ENCODE measurements around the gene PLK2. TPM values are rescaled to one million over a fixed set of nuclear protein-coding genes. Genes with fewer than 3 reads are reported as not detected.

Gene PLK2
- total RNA-seq, 1 donor from 2014 or later, result 72.3 TPM

DNA sequence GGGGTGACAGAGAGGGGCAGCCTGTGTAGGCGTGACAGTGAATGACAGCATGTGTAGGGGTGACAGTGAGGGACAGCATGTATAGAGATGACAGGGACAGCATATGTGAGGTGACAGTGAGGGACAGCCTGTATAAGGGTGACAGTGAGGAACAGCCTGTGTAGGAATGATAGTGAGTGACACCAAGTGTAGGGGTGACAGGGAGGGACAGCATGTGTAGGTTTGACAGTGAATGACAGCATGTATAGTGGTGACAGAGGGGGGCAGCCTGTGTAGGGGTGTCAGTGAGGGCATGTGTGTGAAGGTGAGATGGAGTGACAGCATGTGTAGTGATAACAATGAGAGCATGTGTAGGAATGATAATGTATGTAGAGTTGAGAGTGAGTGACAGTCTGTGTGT, 22.6 kb upstream of the PLK2 start:
- ATAC-seq (no peak), DNase-seq (no peak)
- intact Hi-C loops (cut with micrococcal nuclease), result no loop called here

DNA sequence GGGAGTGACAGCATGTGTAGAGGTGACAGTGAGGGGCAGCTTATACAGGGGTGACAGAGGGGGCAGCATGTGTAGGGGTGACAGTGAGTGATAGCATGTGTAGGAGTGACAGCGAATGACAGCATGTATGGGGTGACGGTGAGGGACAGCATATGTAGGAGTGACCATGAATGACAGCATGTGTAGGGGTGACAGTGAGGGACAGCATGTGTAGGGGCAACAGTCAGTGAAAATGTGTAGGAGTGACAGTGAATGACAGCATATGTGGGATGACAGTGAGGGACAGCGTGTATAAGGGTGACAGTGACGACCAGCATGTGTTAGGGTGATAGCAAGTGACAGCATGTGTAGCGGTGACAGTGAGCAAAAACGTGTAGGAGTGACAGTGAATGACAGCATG, 21.9 kb upstream of the PLK2 start:
- ATAC-seq (no peak), DNase-seq (no peak)
- intact Hi-C loops (cut with micrococcal nuclease), result no loop called here

DNA sequence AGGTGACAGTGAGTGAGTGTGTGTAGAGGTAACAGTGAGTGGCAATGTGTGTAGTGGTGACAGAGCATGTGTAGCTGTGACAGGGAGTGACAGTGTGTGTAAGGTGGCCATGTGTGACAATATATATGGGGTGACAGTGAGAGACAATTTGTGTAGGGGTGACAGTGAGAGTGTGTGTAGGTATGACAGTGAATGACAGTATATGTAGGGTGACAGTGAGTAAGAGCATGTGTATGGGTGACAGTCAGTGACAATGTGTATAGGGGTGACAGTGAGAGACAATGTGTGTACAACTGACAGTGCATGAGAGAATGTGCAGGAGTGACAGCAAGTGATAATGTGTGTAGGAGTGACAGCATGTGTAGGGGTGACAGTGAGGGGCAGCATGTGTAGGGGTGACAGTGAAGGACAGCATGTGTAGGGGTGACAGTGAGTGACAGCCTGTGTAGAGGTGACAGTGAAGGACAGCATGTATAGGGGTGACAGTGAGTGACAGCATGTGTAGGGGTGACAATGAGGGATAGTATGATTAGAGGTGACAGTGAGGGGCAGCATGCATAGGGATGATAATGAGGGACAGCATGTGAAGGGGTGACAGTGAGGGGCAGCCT, 21.3 kb upstream of the PLK2 start:
- no peak for DNase-seq
- intact Hi-C loops (cut with micrococcal nuclease), result no loop called here
- no peak for ATAC-seq

DNA sequence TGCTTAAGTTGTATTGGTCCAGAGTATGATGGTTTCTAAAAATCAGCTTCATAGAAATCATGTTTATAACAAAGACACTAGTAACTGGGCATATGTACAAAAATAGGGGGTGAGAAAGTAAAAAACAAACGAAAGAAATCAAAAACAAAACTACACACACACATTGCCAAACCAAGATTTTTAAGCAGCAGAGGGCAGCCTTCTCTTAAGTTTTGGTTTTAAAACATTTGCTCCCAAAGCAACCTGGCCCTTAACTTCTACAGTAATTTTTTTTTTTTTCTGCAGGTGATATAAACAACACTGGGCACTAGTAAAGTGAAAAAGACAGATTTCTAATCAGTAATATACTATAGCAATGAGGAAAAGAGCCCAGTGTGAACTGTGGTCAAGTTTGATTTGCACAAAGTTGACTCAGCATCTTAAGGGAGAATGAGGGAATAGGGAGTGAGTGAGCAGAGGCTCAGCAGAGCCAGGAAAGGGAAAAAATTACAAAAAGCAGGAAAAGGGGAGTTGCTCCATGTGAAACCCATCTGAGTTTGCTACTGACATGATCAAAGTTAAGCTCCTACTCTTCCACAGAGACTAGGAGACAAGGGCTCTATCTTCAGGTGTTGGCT, 18.0 kb upstream of the PLK2 start:
- ATAC-seq (no peak), DNase-seq (no peak)
- intact Hi-C loops (cut with micrococcal nuclease), result no loop called here

DNA sequence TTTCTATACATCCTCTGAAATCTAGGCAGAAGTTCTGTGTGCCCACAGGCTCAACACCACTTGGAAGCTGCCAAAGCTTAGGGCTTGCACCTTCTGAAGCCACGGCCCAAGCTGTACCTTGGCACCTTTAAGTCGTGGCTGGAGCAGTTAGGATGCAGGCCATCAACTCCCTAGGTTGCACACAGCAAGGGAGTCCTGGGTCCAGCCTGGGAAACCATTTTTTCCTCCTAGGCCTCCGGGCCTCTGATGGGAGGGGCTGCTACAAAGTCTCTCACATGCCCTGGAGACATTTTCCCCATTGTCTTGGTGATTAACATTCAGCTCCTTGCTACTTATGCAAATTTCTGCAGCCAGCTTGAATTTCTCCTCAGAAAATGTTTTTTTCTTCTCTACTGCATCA, 15.5 kb upstream of the PLK2 start:
- intact Hi-C loops (cut with micrococcal nuclease), result no loop called here
- DNase-seq, result no peak
- no peak for ATAC-seq

DNA sequence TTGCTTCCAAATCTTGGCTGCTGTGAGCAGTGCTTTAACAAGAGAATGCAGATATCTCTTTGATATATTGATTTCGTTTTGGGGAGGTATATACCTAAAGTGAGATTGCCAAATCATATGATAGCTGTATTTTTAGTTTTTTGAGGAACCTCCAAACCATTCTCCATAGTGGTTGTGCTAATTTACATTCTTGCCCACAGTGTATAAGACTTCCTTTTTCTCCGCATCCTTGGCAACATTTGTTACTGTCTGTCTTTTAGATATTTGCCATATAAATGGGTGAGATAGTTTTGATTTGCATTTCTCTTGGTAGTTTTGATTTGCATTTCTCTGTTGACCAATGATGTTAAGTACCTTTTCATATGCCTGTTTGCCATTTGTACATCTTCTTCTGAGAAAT, 10.0 kb upstream of the PLK2 start:
- ATAC-seq, result no peak
- intact Hi-C loops (cut with micrococcal nuclease), result no loop called here
- DNase-seq, result no peak

DNA sequence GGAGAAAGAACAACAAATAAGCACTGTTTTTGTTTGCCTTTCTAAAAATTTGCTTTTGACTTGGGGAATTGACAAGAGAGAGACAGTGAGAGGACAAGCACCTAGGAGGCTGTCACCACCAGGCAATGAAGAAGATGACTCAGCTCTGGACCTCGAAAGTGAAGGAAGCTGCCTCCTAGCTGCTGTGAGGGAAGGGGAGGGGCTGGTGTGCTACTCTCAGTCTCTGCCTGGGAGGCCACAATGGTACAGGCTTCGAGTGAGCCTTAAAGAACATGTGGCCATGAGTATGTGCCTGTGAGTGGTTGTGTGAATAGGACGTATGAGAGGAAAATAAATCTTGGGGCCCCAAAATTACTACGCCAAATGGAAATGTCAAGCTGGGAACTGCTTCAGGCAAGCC, 7.1 kb upstream of the PLK2 start:
- ATAC-seq, result no peak
- intact Hi-C loops (cut with micrococcal nuclease), result no loop called here
- no peak for DNase-seq

DNA sequence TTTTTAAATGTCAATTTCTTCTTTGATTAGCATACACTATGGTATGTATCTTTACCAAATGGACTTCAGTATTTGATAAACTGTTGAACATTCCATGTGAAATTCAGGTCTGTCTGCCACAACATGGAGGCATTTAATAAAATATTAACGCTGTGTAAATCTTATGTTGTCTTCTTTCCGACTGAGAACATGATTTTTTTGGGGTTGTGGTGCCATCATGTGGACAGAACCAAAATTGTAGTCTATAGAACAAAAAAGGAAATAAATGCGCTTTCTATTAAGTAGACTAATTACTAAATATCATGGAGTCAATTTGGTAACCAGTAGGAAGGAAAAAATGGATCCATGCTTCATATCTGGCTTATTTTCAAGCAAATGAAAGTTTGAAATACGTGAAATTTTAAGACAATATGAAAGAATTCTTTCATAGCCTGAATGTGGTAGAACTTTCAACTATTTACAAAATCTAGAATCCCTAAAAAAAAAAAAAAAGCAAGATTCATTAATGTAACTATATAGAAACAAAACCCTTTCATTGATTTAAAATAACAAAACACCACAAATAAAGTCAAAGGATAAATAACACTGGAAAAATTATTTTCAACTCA, 2.8 kb upstream of the PLK2 start:
- DNase-seq (no peak), ATAC-seq (no peak)
- intact Hi-C loops (cut with micrococcal nuclease), result loop anchor here (5.0 kb wide), 4 partner anchors 575 to 1165 kb away; no protein-coding TSS in a partner anchor

DNA sequence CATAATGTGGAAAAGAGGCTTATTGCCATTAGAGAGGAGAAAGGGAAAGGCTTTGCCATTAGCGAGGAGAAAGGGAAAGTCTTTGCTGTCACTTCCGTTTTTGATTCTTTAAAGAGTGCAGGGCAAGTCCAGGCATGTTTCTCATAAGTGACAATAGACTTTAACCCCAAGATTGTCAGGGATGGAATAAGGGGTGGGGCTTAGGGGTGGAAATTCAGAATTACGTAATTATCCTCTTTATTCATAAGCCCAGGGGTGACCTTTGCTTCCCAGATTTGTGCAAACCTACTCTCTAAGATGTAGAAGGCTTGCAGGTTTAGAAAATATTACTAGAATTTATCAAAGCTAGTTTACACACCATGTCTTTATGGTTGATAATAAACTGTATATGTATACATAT, 2.3 kb upstream of the PLK2 start:
- intact Hi-C loops (cut with micrococcal nuclease), result loop anchor here (5.0 kb wide), 4 partner anchors 575 to 1165 kb away; no protein-coding TSS in a partner anchor
- ATAC-seq (no peak), DNase-seq (no peak)

DNA sequence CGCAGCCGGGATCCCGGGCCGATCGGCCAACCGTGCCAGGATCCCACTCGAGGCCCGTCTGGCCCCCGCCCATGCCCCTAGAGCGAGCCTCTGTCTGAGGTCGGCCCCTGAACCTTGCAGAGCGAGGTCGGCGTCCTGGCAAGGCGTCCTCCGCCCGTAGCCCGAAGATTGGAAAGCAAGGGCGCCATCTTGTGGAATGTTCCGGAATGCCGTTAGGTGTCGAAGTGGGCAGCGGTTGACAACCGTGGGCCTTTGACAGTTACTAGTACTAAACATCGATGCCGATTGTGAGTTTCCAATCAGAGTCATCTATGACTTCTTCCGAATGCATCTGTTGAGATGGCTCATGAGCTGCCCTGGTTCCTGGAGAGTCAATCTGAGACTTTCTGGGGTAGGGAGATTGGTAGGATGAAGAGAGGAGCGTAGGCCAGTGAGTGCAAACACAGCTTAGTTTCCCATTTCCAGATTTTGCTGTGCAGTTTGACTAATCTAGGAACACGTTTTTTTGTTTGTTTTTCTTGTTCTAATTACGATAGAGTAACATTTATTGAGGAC, 923 bp upstream of the PLK2 start:
- ATAC-seq (peak; percentile 81), DNase-seq (peak; percentile 94)
- intact Hi-C loops (cut with micrococcal nuclease), result loop anchor here (5.0 kb wide), 4 partner anchors 574 to 1164 kb away; no protein-coding TSS in a partner anchor

DNA sequence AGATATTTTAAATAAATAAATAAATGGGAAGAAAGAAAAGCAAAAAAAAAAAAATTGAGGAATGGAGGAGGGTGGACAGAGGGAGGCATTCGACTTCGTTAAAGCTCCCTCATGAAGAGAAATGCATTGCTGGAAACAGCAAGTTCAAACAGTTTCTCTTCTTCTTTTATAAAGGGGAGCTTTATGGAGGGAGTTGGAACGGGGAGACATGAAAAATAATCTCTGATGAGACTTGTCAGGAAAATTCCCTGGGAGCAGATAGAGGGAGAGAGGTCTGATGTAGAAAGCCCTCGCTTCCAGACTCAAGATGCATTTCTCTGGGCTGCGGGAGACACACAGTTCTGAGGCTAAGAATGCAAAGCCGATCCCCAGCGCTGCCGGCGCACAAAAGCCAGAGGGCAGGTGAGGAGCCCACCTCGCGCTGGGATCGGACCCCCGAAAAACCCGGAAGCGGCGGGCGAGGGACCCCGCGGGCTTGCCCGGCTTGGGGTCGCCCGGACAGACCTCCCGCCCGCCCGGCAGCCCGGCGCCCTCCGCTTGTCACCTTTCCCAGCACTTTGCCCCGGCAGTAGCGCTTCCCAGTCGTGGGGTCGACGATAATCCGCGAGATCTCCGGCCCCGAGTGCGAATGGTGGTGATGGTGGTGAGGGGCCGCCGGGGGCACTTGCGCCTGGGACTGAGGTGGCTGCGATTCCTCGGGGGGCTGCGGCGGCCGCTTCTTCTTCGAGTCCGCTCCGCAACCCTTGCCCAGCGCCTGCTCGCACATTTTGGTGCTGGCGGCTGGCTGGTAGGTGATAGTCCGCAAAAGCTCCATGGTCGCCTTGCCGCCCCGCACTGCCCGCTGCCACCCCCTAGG, 512 bp downstream of the PLK2 start:
- intact Hi-C loops (cut with micrococcal nuclease), result loop anchor here (5.0 to 10.0 kb wide), 5 partner anchors 95 to 1162 kb away; no protein-coding TSS in a partner anchor
- DNase-seq (peak; percentile 59), ATAC-seq (peak; percentile 32)

DNA sequence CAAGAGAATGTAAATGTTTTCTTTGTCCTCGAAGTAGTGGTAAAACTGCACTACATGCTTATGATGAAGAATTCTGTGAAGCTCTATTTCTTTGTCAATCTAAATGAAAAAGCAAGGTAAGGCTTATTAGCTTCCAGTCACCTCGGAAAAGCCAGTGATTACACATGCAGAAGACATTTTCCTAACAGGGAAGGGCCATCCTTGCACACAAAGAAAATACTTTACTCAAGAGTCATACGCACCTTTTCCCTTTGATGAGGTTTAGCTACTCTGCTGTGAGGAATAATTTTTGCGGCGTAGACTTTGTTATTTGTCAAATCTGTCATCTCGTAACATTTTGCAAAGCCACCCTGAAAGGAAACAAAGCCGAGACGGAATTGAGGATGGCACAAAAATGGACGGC, 1.1 kb downstream of the PLK2 start:
- intact Hi-C loops (cut with micrococcal nuclease), result loop anchor here (10.0 kb wide), 1 partner anchor 94 kb away; no protein-coding TSS in a partner anchor
- ATAC-seq, result no peak

DNA sequence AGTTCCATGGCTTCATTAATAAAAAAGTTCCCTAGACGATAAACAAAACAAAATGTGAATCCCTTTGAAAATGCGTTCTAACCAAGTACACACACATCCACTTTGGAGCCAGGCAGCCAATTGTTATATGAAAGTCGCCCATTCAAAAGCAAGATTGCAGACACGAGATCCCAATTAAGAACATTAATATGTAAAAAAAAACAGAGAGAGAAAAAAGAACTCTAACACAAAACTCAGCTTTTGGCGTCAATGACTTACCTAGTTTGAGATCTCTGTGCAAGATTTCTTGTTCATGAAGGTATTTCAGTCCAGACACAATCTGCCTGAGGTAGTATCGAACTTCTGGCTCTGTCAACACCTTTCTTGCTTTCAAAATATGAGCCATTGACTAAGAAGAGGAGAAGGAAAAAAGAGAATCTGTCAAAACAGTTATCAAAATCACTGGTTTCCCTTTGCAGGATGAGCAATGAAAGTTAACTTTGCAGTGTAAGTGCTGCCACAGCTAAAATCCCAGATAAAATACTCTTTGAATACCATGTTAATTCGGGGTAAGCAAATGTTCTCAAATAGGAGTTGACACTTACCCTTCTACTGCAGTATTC, 1.6 kb downstream of the PLK2 start:
- intact Hi-C loops (cut with micrococcal nuclease), result loop anchor here (10.0 kb wide), 1 partner anchor 93 kb away; no protein-coding TSS in a partner anchor
- no peak for DNase-seq
- no peak for ATAC-seq

More for the DNA sequence above, 1.1 kb downstream of the PLK2 start:
- no peak for DNase-seq

DNA sequence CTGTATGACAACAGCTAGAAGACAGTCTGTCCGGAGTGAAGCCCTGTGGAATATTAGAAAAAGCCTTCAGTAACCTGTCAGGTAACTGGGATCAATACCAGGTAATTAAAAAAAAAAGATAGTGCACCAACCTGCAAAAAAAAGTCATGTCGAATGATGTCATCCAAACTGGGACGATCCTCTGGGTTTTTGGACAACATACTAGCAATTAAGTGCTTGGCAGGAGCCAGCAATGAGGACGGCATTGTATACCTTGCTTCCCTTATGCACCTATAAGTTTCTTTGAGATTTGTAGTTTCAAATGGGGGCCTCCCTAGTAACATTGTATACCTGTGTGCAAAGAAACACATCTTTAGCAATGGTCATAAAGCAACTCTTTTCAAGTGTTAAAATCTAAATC, 2.8 kb downstream of the PLK2 start:
- DNase-seq (no peak), ATAC-seq (no peak)
- intact Hi-C loops (cut with micrococcal nuclease), result loop anchor here (10.0 kb wide), 1 partner anchor 92 kb away; no protein-coding TSS in a partner anchor

DNA sequence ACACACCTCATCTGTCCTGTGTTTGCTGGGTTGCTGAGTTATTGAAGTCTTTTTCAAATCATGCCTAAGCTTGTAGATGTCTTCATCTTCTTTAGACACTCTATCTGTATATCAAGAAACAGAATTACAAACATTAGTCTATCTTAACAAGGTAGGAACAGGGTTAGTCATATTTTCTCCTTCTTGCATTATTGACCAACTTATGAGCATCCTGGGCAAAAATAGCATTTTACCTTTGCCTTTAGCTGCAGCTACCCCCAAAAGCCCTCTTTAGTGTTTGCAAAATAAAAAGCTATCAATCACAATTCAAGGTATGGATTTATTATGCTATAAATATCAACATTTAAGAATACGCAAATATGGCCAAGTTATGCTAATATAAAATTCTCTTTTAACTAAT, 3.4 kb downstream of the PLK2 start:
- intact Hi-C loops (cut with micrococcal nuclease), result loop anchor here (10.0 kb wide), 1 partner anchor 92 kb away; no protein-coding TSS in a partner anchor
- no peak for DNase-seq
- no peak for ATAC-seq

DNA sequence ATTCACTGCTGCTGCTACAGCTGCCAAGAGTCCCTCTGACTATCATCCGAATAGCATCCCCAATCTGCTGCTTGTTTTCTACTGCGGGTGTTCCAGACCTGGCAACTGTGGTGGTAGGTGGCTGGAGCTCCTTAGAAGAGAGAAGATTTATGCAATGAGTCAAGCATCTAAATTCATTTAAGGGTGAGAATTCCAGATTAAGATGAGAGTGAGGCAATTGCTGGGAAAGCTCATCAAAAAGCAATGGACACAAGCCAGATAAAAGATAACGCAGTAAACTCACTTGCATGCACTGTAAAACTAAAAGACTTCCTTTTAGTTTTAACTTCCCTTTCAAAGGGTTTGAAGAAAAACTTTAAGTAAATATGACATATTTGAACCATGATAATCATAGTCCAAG, 3.9 kb downstream of the PLK2 start:
- DNase-seq (no peak), ATAC-seq (no peak)
- intact Hi-C loops (cut with micrococcal nuclease), result loop anchor here (10.0 kb wide), 1 partner anchor 91 kb away; no protein-coding TSS in a partner anchor

DNA sequence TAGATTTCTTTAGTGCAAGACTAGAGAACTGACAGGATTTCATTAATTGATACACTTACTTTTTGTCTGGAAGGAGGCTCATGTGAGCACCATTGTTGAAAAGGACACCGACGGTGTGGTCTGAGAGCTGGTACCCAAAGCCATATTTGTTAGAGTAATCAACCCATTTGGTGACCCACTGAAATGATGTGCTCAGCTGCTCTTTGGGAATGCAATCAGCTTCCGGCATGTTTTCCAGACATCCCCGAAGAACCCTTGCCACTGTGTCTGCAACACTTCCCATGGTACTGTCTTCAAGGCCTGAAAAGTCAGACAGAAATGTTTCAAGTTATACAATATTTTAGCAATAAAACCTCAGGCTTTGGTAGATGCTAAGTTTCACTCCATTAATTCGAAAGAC, 4.4 kb downstream of the PLK2 start:
- ATAC-seq (no peak), DNase-seq (no peak)
- intact Hi-C loops (cut with micrococcal nuclease), result loop anchor here (10.0 kb wide), 1 partner anchor 91 kb away; no protein-coding TSS in a partner anchor

DNA sequence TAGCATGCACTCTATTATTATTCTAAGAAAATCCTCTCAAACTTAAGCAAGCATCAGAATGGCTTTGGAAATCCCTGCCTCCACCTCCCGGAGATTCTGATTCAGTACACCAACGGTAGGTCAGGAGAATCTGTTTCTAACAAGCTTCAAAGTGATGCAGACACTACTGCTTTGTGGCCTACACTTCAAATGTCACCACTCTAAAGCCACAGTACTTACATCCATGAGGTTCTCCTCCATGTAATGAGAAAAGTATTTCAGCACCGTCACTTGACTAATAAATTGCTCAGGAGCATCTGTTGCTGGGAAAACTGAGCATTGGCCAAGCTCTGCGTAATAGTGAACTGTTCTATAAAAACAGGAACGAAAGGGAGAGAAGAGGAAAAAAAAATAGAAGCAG, 4.8 kb downstream of the PLK2 start:
- DNase-seq (no peak), ATAC-seq (no peak)
- intact Hi-C loops (cut with micrococcal nuclease), result loop anchor here (10.0 kb wide), 1 partner anchor 90 kb away; no protein-coding TSS in a partner anchor

DNA sequence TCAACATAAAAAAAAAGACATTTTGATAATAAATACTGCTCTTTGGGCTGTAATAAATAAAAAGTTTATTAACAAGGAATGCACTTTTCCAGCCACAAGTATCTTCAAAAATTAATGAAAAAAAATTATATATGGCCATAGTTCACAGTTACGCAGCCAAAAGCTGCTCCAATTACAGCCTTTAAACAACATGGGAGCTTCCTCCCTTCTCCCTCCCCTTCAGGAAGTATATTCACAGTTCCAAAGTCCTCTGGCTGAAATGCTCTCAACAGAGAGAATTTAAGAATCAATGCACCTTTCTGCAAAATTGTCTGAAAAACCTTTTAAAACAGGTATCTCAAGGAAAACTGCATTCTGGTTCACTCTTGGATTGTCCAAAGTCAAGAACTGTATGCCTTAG, 5.9 kb downstream of the PLK2 start:
- ATAC-seq, result no peak
- intact Hi-C loops (cut with micrococcal nuclease), result loop anchor here (10.0 kb wide), 1 partner anchor 89 kb away; no protein-coding TSS in a partner anchor
- no peak for DNase-seq
